ENCODE measurements around the gene CDH18. TPM values are rescaled to one million over a fixed set of nuclear protein-coding genes. Genes with fewer than 3 reads are reported as not detected.

The CDH18 gene
- total RNA-seq, 2 donors from 2014 or later = 0.78 to 2.0 TPM

DNA sequence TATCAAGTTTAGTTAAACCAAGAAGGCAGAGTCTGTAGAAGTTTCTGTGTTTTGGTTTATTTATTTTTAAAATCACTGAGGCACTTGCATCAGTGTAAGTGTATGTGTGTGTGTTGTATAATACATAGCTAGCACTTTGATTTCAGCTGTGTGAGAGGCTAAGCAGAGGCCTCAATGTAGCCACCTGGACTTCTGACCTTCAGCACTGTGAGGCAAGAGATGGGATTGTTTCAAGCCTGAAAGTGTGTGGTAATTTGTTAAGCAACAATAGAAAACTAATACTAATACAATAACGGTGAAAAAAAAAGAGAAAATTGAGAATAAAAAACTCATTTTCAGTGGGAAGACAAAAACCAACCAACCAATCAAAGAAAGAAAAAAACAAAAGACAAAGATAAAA is 327.3 kb downstream of the CDH18 start:
- no peaks in the 10 kb centered on the region for H3K27me3 ChIP-seq
- TF ChIP-seq, protein P1, sequence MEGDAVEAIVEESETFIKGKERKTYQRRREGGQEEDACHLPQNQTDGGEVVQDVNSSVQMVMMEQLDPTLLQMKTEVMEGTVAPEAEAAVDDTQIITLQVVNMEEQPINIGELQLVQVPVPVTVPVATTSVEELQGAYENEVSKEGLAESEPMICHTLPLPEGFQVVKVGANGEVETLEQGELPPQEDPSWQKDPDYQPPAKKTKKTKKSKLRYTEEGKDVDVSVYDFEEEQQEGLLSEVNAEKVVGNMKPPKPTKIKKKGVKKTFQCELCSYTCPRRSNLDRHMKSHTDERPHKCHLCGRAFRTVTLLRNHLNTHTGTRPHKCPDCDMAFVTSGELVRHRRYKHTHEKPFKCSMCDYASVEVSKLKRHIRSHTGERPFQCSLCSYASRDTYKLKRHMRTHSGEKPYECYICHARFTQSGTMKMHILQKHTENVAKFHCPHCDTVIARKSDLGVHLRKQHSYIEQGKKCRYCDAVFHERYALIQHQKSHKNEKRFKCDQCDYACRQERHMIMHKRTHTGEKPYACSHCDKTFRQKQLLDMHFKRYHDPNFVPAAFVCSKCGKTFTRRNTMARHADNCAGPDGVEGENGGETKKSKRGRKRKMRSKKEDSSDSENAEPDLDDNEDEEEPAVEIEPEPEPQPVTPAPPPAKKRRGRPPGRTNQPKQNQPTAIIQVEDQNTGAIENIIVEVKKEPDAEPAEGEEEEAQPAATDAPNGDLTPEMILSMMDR (IDR thresholded peaks at IDR 0.05) = no peak
- TF ChIP-seq POLR2A (IDR thresholded peaks at IDR 0.05) = no peak
- H3K27ac ChIP-seq = no peak overlapping the region
- WGBS, 2 donors = 70 to 88% methylated on average over 1 of the region's 1 CpG
- intact Hi-C loops (cut with DNase I) = no loop called here
- H3K9me3 ChIP-seq = no peaks in the 10 kb centered on the region
- ATAC-seq (no peak), DNase-seq (no peak)
- H3K36me3 ChIP-seq (replicated peaks in 1 of 2; ENCODE audit: insufficient read depth in 1 of 2, low read depth in 2 of 2) = no peaks in the 10 kb centered on the region
- H3K4me1 ChIP-seq = no peaks in the 10 kb centered on the region
- H3K4me3 ChIP-seq = no peak overlapping the region

DNA sequence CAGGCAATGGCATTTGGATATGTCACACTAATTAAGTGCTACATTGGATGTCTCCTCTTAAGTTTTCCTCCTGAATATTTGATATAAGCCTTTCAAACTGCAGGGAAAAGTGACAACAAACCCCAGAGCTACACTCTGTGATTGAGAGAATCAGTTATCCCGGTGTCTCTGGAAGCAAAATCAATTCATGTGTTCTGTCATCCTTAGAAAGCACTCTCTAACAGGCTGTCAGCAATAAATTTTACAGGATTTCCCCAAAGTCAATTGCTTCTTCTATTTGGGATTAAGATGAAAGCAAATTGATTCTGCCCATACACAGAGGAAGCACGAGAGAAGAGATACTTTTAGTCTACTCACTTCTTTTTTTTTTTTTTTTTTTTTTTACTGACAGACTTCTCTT is 332.4 kb downstream of the CDH18 start:
- 42 to 51% methylated on average over 2 of the region's 2 CpGs for WGBS, 2 donors
- intact Hi-C loops (cut with DNase I) = no loop called here
- ATAC-seq = no peak

DNA sequence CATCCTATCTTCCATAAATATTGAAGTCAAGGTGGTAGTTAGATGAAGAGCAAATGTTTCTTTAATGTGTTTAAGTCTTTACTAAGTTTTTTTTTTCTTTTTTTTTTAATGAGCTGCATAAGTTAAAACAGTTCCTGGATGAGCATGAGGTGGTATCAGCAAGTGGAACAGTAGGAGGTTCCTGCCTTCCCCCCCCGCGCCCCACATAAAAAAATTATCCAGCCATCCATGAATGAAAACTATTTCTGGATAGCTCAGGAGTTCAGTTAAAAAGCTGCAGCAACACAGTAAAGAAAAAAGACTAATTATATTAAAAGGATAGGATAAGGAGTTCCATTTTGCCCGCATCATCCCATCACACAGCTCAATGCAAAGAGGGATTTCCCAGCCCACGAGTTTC is 349.5 kb downstream of the CDH18 start:
- intact Hi-C loops (cut with DNase I) = no loop called here
- H3K4me1 ChIP-seq = no peaks in the 10 kb centered on the region
- WGBS, 2 donors = 84 to 89% methylated on average over 4 of the region's 4 CpGs
- TF ChIP-seq, protein P1 (IDR thresholded peaks at IDR 0.05) = no peak
- no peak for TF ChIP-seq POLR2A (IDR thresholded peaks at IDR 0.05)
- H3K9me3 ChIP-seq = no peaks in the 10 kb centered on the region
- no peak for ATAC-seq
- no peak overlapping the region for H3K4me3 ChIP-seq
- DNase-seq = no peak
- no peaks in the 10 kb centered on the region for H3K36me3 ChIP-seq (replicated peaks in 1 of 2; ENCODE audit: insufficient read depth in 1 of 2, low read depth in 2 of 2)
- no peak overlapping the region for H3K27ac ChIP-seq
- no peaks in the 10 kb centered on the region for H3K27me3 ChIP-seq

More for the DNA sequence above, 332.4 kb downstream of the CDH18 start:
- Histone ChIP-seq H3K27ac (no peak overlapping the region), H3K36me3 (replicated peaks in 1 of 2; ENCODE audit: insufficient read depth in 1 of 2, low read depth in 2 of 2) (no peaks in the 10 kb centered on the region), H3K4me3 (no peak overlapping the region), H3K9me3 (no peaks in the 10 kb centered on the region), H3K27me3 (no peaks in the 10 kb centered on the region), H3K4me1 (no peaks in the 10 kb centered on the region)
- TF ChIP-seq POLR2A (IDR thresholded peaks at IDR 0.05) = no peak
- TF ChIP-seq, protein P1 (IDR thresholded peaks at IDR 0.05) = no peak
- no peak for DNase-seq

DNA sequence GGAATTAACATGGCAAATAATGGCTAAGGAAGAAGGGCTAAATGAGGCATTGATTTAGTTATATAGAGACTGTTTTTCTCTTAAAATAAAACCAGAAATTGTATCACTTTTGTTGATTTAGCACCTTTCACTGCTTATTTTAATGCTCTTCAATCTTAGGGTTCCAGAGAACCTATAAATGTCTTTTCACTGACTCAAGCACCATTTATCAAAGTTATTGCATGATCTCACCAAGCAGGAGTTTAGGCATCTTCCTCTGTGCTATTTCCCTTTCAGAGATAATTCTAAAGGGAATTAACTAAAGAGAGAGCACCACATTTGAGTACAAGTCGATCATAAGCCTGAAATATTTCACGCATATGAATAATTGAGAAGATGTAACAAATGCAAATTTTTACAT is 357.1 kb downstream of the CDH18 start:
- ATAC-seq = no peak
- 79 to 84% methylated on average over 2 of the region's 2 CpGs for WGBS, 2 donors
- intact Hi-C loops (cut with DNase I) = no loop called here
- no peaks in the 10 kb centered on the region for H3K4me1 ChIP-seq
- no peak for DNase-seq
- H3K4me3 ChIP-seq = no peak overlapping the region
- no peak for TF ChIP-seq POLR2A (IDR thresholded peaks at IDR 0.05)
- TF ChIP-seq, protein P1 (IDR thresholded peaks at IDR 0.05) = no peak
- H3K9me3 ChIP-seq = no peaks in the 10 kb centered on the region
- no peaks in the 10 kb centered on the region for H3K36me3 ChIP-seq (replicated peaks in 1 of 2; ENCODE audit: insufficient read depth in 1 of 2, low read depth in 2 of 2)
- H3K27ac ChIP-seq = no peak overlapping the region
- H3K27me3 ChIP-seq = no peaks in the 10 kb centered on the region

DNA sequence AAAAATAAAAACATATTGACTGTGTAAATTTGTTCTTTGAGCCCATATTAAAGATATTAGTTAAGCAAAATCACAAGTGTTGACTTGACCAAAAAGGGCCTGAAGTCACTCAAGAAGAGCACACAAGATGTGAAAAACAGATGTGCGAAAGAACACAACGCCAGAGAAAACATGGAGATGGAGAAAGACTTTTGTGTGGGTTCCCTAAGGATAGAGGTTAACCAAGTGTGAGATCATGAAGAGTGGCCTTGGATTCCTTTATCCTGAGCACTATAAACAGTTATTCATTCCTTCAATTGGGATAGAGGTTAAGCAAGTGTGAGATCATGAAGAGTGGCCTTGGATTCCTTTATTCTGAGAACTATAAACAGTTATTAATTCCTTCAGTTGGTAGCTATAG is 361.8 kb downstream of the CDH18 start:
- no peak for ATAC-seq
- intact Hi-C loops (cut with DNase I) = no loop called here
- TF ChIP-seq, protein P1 (IDR thresholded peaks at IDR 0.05) = no peak
- TF ChIP-seq POLR2A (IDR thresholded peaks at IDR 0.05) = no peak
- no peak overlapping the region for H3K4me3 ChIP-seq
- H3K36me3 ChIP-seq (replicated peaks in 1 of 2; ENCODE audit: insufficient read depth in 1 of 2, low read depth in 2 of 2) = no peaks in the 10 kb centered on the region
- no peaks in the 10 kb centered on the region for H3K4me1 ChIP-seq
- no peak overlapping the region for H3K27ac ChIP-seq
- WGBS, 2 donors = 90 to 91% methylated on average over 2 of the region's 2 CpGs
- H3K27me3 ChIP-seq = no peaks in the 10 kb centered on the region
- DNase-seq = no peak
- H3K9me3 ChIP-seq = no peaks in the 10 kb centered on the region

Data from body of pancreas (tissue), 4 donors.